ENCODE results near the gene GAB2.
"Not testable (repeated sequence)": the region's sequence is repeated elsewhere in the genome, so short reads cannot be mapped to it uniquely, and the experiment has no call there.

The GAB2 gene

GRCh38 chr11:78281511-78281910 lies 136.1 kb downstream of the GAB2 start:
- no peak for DNase-seq (ENCODE audit: low spot score)

- no peak for DNase-seq (ENCODE audit: low spot score)
Measured at GRCh38 chr11:78277314-78277994, 140.2 kb downstream of the GAB2 start.

GRCh38 chr11:78276311-78276710 lies 141.3 kb downstream of the GAB2 start:
- DNase-seq (ENCODE audit: low spot score) = no peak

GRCh38 chr11:78274739-78275138 lies 142.9 kb downstream of the GAB2 start:
- DNase-seq (ENCODE audit: low spot score) = no peak

GRCh38 chr11:78272625-78273269 lies 144.9 kb downstream of the GAB2 start:
- not testable (repeated sequence) for DNase-seq (ENCODE audit: low spot score)

- not testable (repeated sequence) for DNase-seq (ENCODE audit: low spot score)
Measured at GRCh38 chr11:78271801-78272200, 145.8 kb downstream of the GAB2 start.

GRCh38 chr11:78270971-78271370 lies 146.6 kb downstream of the GAB2 start:
- DNase-seq (ENCODE audit: low spot score) = no peak

- no peak for DNase-seq (ENCODE audit: low spot score)
Measured at GRCh38 chr11:78269806-78270205, 147.8 kb downstream of the GAB2 start.

GRCh38 chr11:78268591-78269410 lies 148.8 kb downstream of the GAB2 start:
- DNase-seq (ENCODE audit: low spot score) = no peak

- DNase-seq (ENCODE audit: low spot score) = no peak
Measured at GRCh38 chr11:78266451-78266850, 151.2 kb downstream of the GAB2 start.

GRCh38 chr11:78265326-78265725 lies 152.3 kb downstream of the GAB2 start:
- DNase-seq (ENCODE audit: low spot score) = no peak

GRCh38 chr11:78262691-78263090 lies 154.9 kb downstream of the GAB2 start:
- DNase-seq (ENCODE audit: low spot score) = no peak

- no peak for DNase-seq (ENCODE audit: low spot score)
Measured at GRCh38 chr11:78262238-78262637, 155.4 kb downstream of the GAB2 start.

GRCh38 chr11:78261828-78262227 lies 155.8 kb downstream of the GAB2 start:
- DNase-seq (ENCODE audit: low spot score) = no peak

GRCh38 chr11:78261367-78261766 lies 156.3 kb downstream of the GAB2 start:
- DNase-seq (ENCODE audit: low spot score) = no peak

- DNase-seq (ENCODE audit: low spot score) = no peak
Measured at GRCh38 chr11:78259777-78260487, 157.7 kb downstream of the GAB2 start.

- DNase-seq (ENCODE audit: low spot score) = no peak
Measured at GRCh38 chr11:78257654-78258053, 160.0 kb downstream of the GAB2 start.

GRCh38 chr11:78256962-78257361 lies 160.7 kb downstream of the GAB2 start:
- no peak for DNase-seq (ENCODE audit: low spot score)

GRCh38 chr11:78255919-78256318 lies 161.7 kb downstream of the GAB2 start:
- DNase-seq (ENCODE audit: low spot score) = no peak

- no peak for DNase-seq (ENCODE audit: low spot score)
Measured at GRCh38 chr11:78254268-78254667, 163.4 kb downstream of the GAB2 start.

- no peak for DNase-seq (ENCODE audit: low spot score)
Measured at GRCh38 chr11:78253797-78254196, 163.8 kb downstream of the GAB2 start.

GRCh38 chr11:78251083-78251775 lies 166.4 kb downstream of the GAB2 start:
- no peak for DNase-seq (ENCODE audit: low spot score)
